PFSK-1 (cell line): Measurements from ENCODE around the gene NDUFS3.

Experiments
- POLR2AphosphoS5 ChIP-seq: IDR thresholded peaks from 2 replicates; pipeline ENCODE4 v1.6.1; 2012; ENCODE audit warnings: low read depth, mild to moderate bottlenecking, control low read depth, low read length, moderate library complexity
- SIN3A ChIP-seq: IDR thresholded peaks from 2 replicates; pipeline ENCODE4 v1.6.1; 2012; ENCODE audit warnings: mild to moderate bottlenecking, low read length, moderate library complexity, borderline replicate concordance; ENCODE audit not compliant: insufficient read depth
- TAF1 ChIP-seq: IDR thresholded peaks from 2 replicates; pipeline ENCODE4 v1.6.1; 2012; ENCODE audit warnings: low read length, control low read depth, borderline replicate concordance; ENCODE audit not compliant: insufficient read depth

DNA sequence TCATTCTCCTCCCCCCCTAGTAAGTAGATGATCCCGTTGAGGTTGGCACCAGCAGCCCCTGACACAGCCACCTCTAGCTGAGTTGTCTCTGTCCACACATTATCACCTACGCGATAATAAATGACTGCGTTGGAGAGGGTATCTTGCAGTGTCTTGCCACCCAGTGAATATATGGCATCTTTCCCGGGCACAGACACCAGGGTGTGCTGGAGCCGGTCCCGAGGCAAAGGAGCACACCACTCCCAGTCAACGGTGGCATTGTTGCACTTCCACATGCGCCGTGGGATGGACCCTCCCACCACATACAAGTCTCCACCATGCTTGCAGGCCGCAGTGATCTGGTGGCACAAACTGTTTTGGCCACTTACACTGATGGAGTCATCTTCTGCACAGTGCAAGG lies 5.6 kb upstream of the NDUFS3 start:
- no peak for TF ChIP-seq POLR2AphosphoS5
- TF ChIP-seq TAF1 = no peak
- TF ChIP-seq SIN3A = no peak
